Right ventricle myocardium superior (tissue), 1 donor: ENCODE measurements around the gene ELAVL1. TPM values are rescaled to one million over a fixed set of nuclear protein-coding genes. Genes with fewer than 3 reads are reported as not detected.
A peak's percentile ranks its signal among the peaks of the same experiment; 100 is the strongest.

Source experiments
- ATAC-seq: fragments of 200-7000 bp; cut with Tn5 transposase; one replicate; pipeline ENCODE4 v1.9.1; 2020; ENCODE audit warnings: mild to moderate bottlenecking; ENCODE audit not compliant: poor library complexity
- DNase-seq: peaks from one replicate; pipeline ENCODE4 v3.0.0-alpha.2; 2020
- intact Hi-C: fragments of 100-400 bp; cut with DNase I; formaldehyde crosslinking; loops from one replicate; pipeline ENCODE4 v1.11.2; 2022
- total RNA-seq: library from RNA; stranded (reverse); fragmentation: NEBNext Ultra II Directional; extraction: Animal tissue kit (Norgen Biotek cat#: 25700); gene quantifications from one replicate; pipeline ENCODE4 v1.2.1, GENCODE V29; 2021
- donor health status: DM: no; HTN: yes; CAD: no; lungs with severe emphysema.

ELAVL1 gene
- total RNA-seq, 1 donor from 2014 or later: 49.4 TPM

DNA sequence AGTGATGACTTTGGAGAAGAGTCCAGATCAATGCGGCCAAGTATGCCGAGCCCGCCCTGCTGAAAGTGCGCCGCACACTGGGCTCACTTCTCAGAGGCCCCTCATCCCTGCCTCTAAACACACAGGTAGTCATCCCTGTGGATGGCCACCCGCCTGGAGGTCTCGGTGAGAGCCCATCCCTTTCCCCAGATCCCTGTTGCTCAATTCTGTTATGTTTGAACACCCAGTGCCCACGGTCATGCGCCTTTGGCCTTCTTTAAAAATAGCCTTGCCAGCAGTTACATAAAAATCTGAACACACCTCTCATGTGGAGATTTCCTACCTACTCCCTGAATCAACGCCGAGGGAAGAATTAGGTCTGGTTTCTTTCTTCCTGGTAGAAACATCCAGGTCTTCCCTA is 11.9 kb downstream of the ELAVL1 start:
- no peak for DNase-seq
- intact Hi-C loops: no loop called here
- ATAC-seq: peak; percentile 82

DNA sequence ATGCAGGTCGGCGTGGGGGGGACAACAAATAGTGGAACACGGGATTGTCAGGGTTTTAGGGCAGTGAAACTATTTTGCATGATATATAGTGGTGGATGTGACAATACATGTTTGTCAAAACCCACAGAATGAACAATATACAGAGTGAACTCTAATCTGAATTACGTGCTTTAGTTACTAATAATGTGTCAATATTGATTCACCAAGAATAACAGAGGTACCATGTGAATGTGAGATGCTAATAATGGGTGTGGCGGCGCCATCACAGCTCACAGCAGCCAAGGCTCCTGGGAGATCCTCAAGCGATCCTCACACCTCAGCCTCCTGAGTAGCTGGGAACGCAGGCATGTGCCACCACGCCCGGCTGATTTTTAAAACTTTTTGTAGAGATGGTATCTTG is 12.9 kb downstream of the ELAVL1 start:
- no peak for ATAC-seq
- intact Hi-C loops: no loop called here
- DNase-seq: peak; percentile 27

- peak; percentile 47 for ATAC-seq
These were observed 16.3 kb downstream of the ELAVL1 start for GRCh38 chr19:7989071-7989575.

GRCh38 chr19:7988307-7988706 is 17.1 kb downstream of the ELAVL1 start:
- ATAC-seq (no peak), DNase-seq (no peak)
- intact Hi-C loops: no loop called here

More at GRCh38 chr19:7989071-7989575, 16.3 kb downstream of the ELAVL1 start:
- intact Hi-C loops: no loop called here
- peak; percentile 40 for DNase-seq

GRCh38 chr19:7987114-7987768 is 18.2 kb downstream of the ELAVL1 start:
- ATAC-seq: no peak
- peak; percentile 24 for DNase-seq
- intact Hi-C loops: no loop called here

DNA sequence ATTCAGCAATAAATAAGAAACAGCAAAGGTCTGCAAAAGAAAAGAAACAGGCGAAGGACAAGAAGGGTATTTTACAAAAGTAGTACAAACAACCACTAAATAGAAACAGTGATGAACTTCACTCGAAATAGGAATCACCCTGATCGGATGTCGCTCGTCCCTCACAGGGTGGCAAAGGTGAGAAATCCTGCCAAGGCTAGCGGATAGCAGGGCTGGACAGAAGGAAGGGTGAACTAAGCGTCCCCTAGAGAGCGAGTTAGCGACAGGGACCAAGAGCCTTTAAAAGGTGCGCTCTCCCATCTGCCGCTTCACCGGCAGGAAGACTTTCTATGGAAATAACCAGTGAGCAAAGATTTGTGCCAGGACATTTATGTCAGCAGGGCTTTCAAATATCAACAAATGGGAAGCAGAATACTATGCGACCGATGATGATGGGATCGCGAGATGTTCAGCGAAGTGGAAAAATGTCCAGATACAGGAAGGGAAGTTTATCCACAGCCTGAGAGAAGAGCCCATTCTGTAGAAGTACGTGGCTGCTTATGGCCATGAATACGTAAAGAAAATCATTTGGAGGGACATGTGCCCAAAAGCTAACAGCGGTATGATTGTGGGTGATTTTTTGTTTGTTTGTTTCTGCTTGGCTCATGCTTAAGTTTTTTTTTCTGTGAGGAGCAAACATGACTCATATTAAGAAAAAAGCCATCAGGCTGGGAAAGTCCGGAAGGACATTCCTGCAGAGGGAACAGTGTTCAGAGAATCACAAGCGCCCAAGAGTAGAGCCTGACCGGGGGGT is 18.9 kb downstream of the ELAVL1 start:
- intact Hi-C loops: no loop called here
- DNase-seq (no peak), ATAC-seq (no peak)

DNA sequence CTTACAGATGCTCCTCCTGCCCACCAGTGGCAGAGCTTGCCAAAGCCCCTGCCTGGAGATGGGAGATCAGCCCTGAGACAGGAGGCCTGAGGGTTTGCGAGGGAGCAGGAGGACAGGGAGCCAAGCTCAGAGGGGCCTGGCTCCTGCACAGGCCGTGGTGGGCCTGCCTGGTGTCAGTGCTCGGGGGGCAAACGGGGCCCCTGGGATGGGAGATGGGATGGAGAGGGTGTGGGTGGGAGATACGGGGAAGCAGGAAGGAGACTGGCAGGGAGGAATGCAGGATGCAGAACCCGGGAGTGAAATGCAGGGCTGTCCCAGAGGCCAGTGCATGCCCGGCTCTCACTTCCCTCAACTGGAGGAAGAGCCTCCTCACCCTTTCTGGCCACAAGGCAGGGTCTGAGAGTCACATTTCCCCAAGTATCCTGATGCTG is 19.9 kb downstream of the ELAVL1 start:
- DNase-seq (peak; percentile 15), ATAC-seq (no peak)
- intact Hi-C loops: no loop called here

- peak; percentile 25 for ATAC-seq
- intact Hi-C loops: no loop called here
- DNase-seq: peak; percentile 34
These were observed 21.2 kb downstream of the ELAVL1 start for GRCh38 chr19:7983995-7984837.

DNA sequence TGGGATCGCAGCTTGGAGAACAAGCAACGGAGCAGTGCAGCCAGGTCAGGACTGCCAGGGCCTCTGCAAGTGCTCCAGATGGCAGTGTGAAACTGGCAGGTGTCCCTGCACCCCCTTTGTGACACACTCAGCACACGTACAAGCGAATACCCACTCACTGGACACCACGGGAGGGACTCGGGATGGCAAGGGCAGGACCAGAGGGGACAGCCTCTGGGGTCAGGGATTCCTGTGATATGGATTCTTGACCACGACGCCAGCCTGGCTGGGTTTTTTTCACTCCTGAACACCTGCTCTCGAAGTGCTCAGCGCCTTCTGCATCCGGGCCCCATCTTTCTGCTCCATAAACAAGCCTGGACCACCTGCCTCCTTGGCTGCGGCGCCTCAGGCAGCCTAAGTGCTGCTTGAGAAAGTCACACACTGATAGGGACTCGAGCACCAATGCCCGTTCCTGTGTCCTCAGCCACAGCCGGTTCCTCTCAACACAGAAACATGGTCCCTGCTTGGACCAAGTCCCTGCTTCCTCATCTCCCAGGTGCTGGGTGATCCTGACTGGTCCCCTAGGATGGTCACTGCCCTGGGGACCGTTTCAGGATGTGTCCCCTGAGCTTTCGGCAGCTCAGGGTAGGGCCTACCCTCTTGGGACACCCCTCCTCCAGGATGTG is 22.0 kb downstream of the ELAVL1 start:
- DNase-seq: peak; percentile 37
- peak; percentile 22 for ATAC-seq
- intact Hi-C loops: no loop called here

DNA sequence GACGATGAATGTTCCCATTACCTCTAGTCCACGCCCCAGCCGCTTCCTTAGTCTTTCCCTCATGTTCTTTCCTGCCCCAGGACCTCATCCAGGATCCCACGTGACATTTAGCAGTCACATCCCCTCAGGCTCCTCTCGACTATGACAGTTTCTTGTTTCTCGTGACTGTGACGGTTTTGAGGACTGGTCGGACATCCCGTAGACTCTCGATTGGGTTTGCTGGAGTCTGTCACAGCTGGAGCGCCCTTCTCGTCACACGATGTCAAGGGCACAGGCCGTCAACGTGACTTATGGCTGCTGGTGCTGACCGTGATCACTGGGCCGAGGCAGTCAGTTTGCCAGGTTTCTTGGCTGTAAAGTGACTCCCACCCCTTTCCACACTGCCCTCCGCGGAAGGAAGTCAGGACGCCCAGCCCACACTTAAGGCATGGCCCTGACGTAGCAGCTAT is 22.8 kb downstream of the ELAVL1 start:
- intact Hi-C loops: no loop called here
- DNase-seq: peak; percentile 44
- peak; percentile 19 for ATAC-seq

- DNase-seq: no peak
- intact Hi-C loops: no loop called here
- no peak for ATAC-seq
These were observed 23.3 kb downstream of the ELAVL1 start for GRCh38 chr19:7982103-7982502.

GRCh38 chr19:7981661-7982060 is 23.8 kb downstream of the ELAVL1 start:
- DNase-seq (peak; percentile 29), ATAC-seq (no peak)
- intact Hi-C loops: no loop called here

- no peak for ATAC-seq
- no peak for DNase-seq
- intact Hi-C loops: no loop called here
These were observed 24.2 kb downstream of the ELAVL1 start for GRCh38 chr19:7981199-7981598.

GRCh38 chr19:7980635-7981121 is 24.8 kb downstream of the ELAVL1 start:
- DNase-seq (peak; percentile 30), ATAC-seq (no peak)
- intact Hi-C loops: no loop called here

DNA sequence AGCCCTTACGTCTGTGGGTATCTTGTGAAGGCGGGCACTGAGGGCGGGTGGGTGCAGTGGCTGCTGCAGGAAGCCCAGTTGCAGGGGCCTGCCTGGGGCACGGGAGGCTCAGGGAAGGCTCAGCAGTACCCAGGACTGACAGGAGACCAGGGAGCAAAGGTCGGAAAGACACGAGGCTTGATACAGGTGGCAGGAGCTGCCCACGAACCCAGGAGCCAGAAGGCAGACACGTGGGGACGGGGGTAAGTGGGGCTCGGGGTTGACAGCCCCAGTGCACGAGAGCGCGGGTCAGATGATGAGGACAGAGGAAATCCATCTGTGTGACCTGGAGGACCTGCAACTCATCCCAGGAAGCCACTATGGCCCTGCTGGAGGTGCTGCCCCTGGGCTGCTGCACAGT is 25.3 kb downstream of the ELAVL1 start:
- DNase-seq: peak; percentile 34
- intact Hi-C loops: no loop called here
- no peak for ATAC-seq

DNA sequence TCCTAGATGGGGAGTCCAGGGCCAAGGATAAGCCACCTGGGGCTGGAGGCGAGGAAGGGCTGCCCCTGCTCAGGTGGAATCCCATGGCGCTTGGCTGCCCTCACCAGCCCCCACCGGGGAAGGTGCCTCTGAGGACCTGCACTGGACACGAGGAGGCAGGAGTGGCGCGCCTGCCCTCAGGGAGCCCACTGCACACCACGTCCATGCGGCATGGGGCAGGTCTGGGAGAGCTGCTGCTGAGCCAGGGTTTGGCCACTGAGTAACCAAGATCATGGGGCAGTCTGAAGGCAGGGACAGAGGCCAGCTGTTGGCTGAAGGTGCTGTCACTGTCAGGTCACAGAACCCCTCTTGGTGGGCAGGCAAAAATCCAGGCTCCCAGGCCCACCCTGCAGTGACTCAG is 25.9 kb downstream of the ELAVL1 start:
- intact Hi-C loops: no loop called here
- ATAC-seq: no peak
- DNase-seq: peak; percentile 22

- peak; percentile 29 for DNase-seq
- no peak for ATAC-seq
- intact Hi-C loops: no loop called here
These were observed 26.4 kb downstream of the ELAVL1 start for GRCh38 chr19:7979011-7979410.

GRCh38 chr19:7978179-7978825 is 27.1 kb downstream of the ELAVL1 start:
- DNase-seq (no peak), ATAC-seq (no peak)
- intact Hi-C loops: no loop called here
